Measurements from ENCODE around the gene PSMG3.

DNA sequence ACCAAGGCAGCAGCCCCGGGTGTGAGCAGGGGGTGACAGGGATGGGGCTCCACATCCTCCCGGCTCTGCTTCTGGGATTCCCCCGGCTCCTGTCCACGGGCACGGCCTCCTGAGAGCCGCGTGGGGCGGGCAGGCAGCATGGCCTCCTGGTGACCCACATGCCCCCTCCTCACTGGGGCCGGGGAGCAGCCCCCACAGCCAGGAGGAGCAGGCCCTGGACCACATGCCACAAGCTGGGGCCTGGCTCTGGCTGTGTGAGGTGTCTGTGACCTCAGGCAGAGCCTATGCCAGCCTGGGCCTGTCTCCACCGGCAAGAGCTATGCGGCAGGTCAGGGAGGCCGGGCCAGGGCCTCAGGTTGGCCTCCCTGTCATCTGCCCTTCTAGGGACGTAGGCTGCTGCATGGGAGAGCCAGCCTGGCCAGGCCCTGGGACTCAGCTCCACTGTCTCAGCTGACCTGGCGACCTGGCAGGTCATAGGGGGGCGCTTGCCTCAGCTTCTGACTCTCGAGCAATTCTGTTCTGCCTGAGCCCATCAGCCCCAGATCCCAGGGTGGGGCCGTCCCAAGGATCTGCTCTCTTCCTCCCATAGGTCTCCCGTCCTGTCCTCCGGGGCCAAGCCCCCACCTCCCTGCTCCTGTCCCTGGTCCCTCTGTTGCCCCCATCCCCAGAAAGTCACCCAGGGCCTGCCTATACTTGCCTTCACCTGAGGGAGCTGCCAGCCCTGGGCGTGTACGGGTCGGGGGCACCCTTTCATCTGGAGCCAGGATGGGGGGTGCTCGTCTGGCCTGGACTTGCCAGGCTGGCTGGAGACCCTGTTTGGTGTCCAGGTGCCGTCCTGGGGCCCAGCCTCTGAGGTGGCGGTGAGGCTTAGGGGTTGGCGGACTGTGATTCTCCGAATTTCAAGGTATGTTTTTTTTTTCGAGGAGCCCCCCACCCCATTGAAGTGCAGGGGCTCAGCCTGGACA lies 9.9 kb downstream of the PSMG3 start:
- TF ChIP-seq TAF1 (IDR thresholded peaks at IDR 0.05; ENCODE audit: borderline replicate concordance, insufficient read depth, low read length): no peak
- TF ChIP-seq POLR2AphosphoS5 (IDR thresholded peaks at IDR 0.05; ENCODE audit: low read depth, low read length): no peak
